GM18507 (cell line): ENCODE measurements around the gene SPTBN4.
"Not testable (repeated sequence)": the region's sequence is repeated elsewhere in the genome, so short reads cannot be mapped to it uniquely, and the experiment has no call there.

Source experiments
- DNase-seq: peaks from one replicate; pipeline ENCODE4 v3.0.0; 2011; ENCODE audit warnings: low read depth; ENCODE audit not compliant: insufficient read length; ENCODE audit errors: extremely low spot score
- FAIRE-seq: peaks from 2 replicates; lab custom pipeline; 2011; peaks lifted over from hg19 to GRCh38; lab: Jason Lieb, UNC

Gene SPTBN4

DNA sequence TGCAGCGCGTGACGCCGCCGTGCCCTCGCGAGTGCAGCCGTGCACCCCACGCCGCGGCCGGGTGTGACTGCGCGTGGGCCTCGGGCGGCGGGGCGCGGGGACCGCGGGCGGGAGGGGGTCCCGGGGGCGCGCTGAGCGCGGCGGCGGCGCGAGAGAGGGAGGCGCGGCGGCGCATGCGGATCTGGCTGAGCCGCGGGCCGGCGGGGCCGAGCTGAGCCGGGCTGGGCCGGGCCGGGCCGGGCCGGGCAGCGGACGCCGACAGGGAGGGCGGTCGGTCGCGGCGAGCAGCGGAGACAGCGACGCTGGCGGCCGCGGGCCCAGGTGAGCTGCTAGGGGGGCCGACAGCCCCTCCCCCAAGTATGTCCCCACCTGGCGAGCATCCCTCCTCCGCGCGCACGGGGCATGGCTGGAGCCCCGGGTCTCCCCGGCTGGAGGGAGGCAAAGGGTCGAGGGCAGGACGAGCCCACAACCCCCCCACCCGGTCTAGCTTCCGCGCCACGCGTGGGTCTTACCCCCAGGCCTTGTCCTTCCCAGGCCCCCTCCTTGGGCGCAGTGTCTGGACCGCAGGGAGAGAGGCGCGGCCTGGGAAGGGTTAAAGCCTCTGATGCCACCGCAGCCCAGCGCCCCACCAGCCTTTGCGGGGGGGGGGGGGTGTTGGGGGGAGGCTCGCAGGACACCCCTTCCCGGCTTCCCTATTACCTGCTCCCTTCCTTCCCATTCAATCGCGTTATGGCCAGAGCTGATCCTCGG lies at the start of gene SPTBN4:
Gene SPTBN4, plus strand, starts transcription at position 17 of the 750 bp plus-strand sequence. CDS start 5,621 bp downstream, outside the sequence.
- DNase-seq (no peak), FAIRE-seq (no peak)

DNA sequence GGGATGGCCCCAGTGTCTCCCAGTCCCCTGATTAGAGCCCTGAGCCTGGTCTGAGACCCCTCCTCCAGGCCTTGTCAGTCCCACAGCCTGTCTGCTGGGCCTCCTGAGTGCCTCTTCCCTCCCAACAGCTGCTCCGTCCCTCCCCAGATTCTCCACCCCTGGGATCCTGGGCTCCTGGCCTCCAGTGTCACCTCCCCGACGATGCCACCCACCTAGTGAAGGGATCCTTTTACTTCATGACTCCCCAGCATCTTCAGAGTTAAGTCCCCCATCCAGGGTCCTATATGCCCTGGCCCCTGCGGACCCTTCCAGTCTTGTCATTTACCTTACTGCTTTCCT lies 49.2 kb upstream of the SPTBN4 start:
- FAIRE-seq (no peak), DNase-seq (no peak)

GRCh38 chr19:40418040-40418439 lies 48.8 kb upstream of the SPTBN4 start:
- DNase-seq (no peak), FAIRE-seq (no peak)

DNA sequence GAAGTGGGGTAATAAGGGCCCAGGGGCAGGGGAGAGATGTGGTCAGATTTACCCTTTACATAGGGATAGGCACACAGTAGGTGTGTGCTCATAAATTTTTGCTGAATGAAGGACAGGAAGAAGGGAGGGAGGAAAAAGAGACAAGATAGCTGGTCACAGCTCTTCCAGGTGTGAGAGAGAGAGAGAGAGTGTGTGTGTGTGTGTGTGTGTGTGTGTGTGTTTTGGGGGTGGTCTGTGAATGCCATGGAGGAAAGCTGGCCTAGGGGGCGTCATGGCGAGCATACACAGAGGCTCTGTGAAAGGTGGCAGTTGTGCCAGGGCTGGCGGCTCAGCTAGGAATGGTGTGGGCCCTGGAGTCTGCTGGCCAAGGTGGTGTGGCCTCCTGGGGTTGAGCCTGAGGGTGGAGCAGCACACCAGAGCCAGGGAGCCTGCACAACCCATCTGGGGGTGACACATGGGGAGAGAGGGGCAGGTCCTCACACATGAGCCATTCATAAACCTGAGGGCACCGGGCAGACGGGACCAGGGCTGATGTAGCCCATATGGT lies 47.7 kb upstream of the SPTBN4 start:
- FAIRE-seq (no peak), DNase-seq (no peak)

GRCh38 chr19:40419780-40420179 lies 47.0 kb upstream of the SPTBN4 start:
- FAIRE-seq (no peak), DNase-seq (no peak)

DNA sequence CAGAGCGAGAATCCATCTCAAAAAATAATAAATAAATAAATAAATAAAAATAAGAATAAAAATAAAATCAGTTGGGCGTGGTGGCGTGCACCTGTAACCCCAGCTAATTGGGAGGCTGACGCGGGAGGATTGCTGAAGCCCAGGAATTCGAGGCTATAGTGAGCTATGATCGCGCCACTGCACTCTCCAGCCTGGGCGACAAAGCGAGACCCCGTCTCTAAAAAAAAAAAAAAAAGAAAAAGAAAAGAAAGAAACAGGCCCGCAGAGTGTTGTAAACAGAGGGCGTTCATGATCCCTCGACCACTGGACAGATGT lies 46.4 kb upstream of the SPTBN4 start:
- no peak for FAIRE-seq

DNA sequence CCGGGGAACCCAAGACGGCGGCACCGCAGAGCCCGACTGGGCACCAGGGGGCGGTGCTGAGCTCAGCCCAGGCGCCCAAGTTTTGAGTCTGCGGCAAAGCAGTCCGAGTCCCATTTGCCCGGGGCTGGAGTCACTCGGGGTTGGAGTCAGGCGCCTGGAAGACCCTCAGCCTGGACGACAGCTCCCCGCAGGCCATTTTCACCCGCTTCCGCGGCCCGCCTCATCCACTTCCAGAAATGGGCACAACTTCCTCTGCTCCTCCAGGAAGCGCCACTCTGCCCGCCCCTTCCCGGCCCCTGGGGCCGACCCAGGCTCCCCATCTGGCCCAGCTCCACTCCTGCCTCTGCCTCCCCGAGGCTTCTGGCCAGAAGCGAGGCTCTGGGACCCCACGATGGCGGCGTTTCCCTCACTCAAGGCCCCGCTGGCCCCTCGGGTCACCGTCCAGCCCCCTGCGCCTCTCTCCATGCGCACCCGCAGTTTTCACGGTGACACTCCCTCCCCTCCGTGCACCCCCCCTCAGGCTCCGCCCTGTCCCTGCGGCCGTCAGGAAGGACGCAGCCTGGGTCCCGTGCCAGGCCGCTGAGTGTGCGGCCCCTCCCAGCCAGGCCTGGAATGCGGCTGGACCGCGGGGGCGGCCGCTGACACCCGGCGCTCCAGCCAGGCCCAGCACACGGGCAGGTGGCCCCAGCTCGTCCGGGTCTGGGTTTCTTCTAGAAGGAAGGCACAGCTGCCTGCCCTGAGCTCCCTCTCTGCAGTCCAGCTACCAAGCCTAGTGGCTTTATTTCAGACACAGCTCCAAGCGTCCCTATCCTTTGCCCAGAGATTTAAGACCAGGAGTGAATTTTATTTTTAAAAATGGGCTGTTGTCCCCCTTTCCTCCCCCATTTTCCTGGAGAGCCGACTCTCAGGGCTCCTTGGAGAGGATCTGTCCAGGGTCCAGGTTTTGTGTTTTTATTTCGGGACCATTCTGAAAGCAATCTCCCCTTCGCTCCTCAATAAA lies 45.7 kb upstream of the SPTBN4 start:
- FAIRE-seq (peak; percentile 73), DNase-seq (no peak)

More for the DNA sequence above, 46.4 kb upstream of the SPTBN4 start:
- no peak for DNase-seq

GRCh38 chr19:40421993-40422747 lies 44.6 kb upstream of the SPTBN4 start:
- DNase-seq = no peak
- no peak for FAIRE-seq

- no peak for DNase-seq
- no peak for FAIRE-seq
These were observed 43.8 kb upstream of the SPTBN4 start for GRCh38 chr19:40422748-40423566.

DNA sequence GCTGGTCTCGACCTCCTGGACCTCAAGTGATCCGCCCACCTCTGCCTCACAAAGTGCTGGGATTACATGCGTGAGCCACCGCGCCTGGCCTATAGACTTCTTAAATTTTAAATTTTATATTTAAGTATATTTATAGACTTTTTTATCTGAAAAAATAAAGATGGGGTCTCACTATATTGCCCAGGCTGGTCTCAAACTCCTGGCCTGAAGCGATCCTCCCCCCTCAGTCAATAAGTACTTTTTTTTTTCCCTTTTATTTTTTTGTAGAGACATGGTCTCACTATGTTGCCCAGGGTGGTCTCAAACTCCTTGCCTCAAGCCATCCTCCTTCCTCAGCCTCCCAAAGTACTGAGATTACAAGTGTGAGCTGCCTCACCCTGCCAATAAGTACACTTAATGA lies 42.9 kb upstream of the SPTBN4 start:
- no peak for DNase-seq
- FAIRE-seq = no peak

GRCh38 chr19:40424637-40425449 lies 42.0 kb upstream of the SPTBN4 start:
- FAIRE-seq = no peak

DNA sequence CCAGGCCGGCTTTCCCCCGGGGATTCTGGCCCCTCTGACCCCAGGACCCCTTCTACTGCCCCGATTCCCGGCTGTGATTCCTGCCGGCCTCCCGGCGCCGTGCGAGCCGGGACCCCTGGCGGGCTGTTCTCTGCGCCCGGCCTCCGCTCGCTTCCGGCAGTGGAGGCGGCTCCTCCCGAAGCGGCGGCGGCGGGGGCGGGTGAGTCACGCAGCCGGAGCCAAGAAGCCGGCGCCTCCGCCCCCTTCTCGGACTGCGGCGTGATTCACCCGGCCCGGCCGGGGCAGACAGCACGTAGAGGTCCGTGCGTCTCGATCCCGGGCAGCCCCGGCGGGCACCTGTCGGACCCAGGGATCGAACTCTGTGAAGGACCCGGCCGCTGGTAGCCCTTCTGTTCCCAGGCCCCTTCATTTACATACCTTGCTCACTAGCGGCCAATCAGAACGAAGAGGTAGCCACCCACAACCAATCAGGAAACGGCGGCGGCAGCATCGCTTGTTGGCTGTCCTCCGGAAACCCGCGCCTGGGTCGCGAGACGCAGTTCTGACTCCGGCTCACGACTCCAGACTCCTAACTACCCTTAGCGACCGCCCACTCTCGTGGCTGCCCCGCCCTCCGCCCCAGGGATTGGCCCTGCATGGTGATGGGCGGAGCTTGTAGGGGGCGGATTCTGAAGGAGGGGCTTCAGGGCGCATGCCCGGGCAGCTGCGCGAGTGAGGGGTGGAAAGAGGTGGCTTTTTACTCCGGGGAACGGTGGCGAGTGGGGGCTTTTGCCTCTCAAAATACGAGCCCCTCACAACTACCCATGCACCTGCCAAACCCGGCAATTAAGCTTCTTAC lies 41.1 kb upstream of the SPTBN4 start, which contains the start of gene SERTAD1:
Gene SERTAD1, minus strand, starts transcription at position 543 of the 838 bp plus-strand sequence. CDS start 2,446 bp downstream, outside the sequence.
- peak; percentile 98 for FAIRE-seq
- peak; percentile 96 for DNase-seq

More at GRCh38 chr19:40424637-40425449, 42.0 kb upstream of the SPTBN4 start:
- no peak for DNase-seq

DNA sequence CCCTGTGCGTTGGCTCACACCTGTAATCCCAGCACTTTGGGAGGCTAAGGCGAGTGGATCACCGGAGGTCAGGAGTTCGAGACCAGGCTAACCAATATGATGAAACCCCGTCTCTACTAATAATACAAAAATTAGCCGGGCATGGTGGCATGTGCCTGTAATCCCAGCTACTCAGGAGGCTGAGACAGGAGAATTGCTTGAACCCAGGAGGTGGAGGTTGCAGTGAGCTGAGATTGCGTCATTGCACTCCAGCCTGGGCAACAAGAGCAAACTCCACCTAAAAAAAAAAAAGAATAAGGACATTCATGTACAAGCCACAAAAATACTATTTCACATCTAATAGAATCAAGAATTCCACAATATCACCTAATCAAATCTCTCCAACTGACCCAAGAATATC lies 38.6 kb upstream of the SPTBN4 start:
- FAIRE-seq, DNase-seq: not testable (repeated sequence)

GRCh38 chr19:40430242-40430641 lies 36.6 kb upstream of the SPTBN4 start:
- DNase-seq, FAIRE-seq: not testable (repeated sequence)

GRCh38 chr19:40431698-40432097 lies 35.1 kb upstream of the SPTBN4 start:
- DNase-seq (no peak), FAIRE-seq (no peak)

DNA sequence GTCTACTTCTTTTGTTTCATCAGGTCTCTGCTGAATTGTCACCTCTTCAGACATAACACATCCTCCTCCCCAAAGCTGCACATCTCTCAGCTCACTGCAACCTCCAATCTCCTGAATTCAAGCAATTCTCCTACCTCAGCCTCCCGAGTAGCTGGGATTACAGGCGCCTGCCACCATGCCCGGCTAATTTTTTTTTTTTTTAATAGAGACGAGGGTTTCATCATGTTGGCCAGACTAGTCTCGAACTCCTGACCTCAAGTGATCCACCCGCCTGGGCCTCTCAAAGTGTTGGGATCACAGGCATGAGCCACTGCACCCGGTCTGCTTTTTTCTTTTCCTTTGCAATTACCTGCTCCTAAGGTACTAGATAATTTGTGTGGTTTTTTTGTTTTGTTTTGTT lies 34.0 kb upstream of the SPTBN4 start:
- not testable (repeated sequence) for FAIRE-seq, DNase-seq
